Endothelial cell of umbilical vein (primary cell): ENCODE results near the gene DPP7.

Source experiments
- CTCF ChIP-seq, 2 donors: IDR thresholded peaks; 1 replicate in 1 of 2; 2 replicates in 1 of 2; pipeline ENCODE4 v1.5.1; 2011; ENCODE audit warnings: low read length in 2 of 2, mild to moderate bottlenecking in 2 of 2, moderate library complexity in 2 of 2, control low read depth in 1 of 2, inconsistent platforms in 1 of 2, low read depth in 1 of 2; ENCODE audit not compliant: insufficient read depth in 1 of 2; ENCODE audit errors: extremely low read depth in 1 of 2
- MAX ChIP-seq: IDR thresholded peaks from 2 replicates; pipeline ENCODE4 v1.6.1; 2011; ENCODE audit not compliant: insufficient read depth, insufficient read length
- POLR2A ChIP-seq: IDR thresholded peaks from 2 replicates; pipeline ENCODE4 v1.6.1; 2012; ENCODE audit warnings: low read depth, mild to moderate bottlenecking, control low read depth, low read length
- POLR2AphosphoS5 ChIP-seq: IDR thresholded peaks from 2 replicates; pipeline ENCODE4 v1.6.1; 2012; ENCODE audit warnings: low read depth, mild to moderate bottlenecking, control low read depth, low read length, moderate library complexity; ENCODE audit not compliant: insufficient read depth

DNA sequence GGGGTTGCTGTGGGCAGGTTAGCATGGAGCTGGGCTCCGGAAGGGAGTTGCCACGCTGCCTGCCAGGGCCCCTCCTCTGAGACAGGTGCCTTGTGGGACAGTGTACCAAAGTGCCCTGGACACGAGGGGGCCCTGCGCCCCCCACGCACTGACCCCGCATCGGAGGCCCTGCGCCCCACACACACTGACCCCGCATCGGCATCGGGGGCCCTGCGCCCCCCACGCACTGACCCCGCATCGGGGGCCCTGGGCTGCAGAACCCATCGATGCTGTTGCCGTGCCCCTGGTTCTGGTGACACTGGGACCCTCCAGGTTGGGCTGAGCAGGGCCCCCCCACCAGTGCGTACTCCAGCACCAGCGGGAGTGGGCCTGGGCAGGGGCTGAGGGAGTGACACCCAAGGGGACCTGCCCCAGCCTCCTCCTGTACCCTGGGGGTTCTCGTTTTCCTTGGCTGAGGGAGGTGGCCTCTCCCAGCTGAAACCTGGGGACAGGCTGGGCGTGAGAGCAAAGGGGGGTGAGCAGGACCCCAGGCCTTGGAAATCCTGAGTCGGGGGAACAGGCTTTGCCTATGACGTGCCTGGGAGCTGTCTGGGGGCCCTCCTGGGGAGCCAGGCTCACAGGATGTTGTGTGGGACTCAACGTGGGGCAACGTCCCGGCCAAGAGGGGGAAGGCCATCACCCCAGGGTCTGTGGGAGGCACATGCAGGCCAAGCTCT is 51.1 kb downstream of the DPP7 start:
- no peak for TF ChIP-seq CTCF (IDR thresholded peaks at IDR 0.05; ENCODE audit: extremely low read depth in 1 of 2, insufficient read depth in 1 of 2, low read depth in 1 of 2, low read length in 2 of 2)
- TF ChIP-seq MAX, result no peak
- no peak for TF ChIP-seq POLR2AphosphoS5
- no peak for TF ChIP-seq POLR2A
